GM23338 (cell line): Measurements from ENCODE around the gene MYOF. TPM values are rescaled to one million over a fixed set of nuclear protein-coding genes. Genes with fewer than 3 reads are reported as not detected.

Experiments
- ATAC-seq: fragments of 200-7000 bp; cut with Tn5 transposase; 3 replicates; pipeline ENCODE4 v1.9.1; 2020
- DNase-seq: peaks from one replicate; pipeline ENCODE4 v3.0.0-alpha.2; 2015; ENCODE audit warnings: low spot score
- H2AFZ ChIP-seq: fragments of 200-600 bp; sonication (generic); 2 replicates; pipeline ENCODE4 v1.8.0; 2016; ENCODE audit warnings: antibody characterized with exemption, mild to moderate bottlenecking, moderate library complexity
- H3F3A ChIP-seq: fragments of 200-600 bp; sonication (generic); replicated peaks from 2 replicates; pipeline ENCODE4 v1.8.0; 2017; ENCODE audit warnings: antibody characterized with exemption, mixed run types, low read depth
- H3K27ac ChIP-seq: fragments of 200-600 bp; sonication (generic); 2 replicates; pipeline ENCODE4 v1.6.1; 2016; ENCODE audit warnings: low read depth
- H3K27me3 ChIP-seq: fragments of 200-600 bp; sonication (generic); 2 replicates; pipeline ENCODE4 v1.8.0; 2016; ENCODE audit warnings: mild to moderate bottlenecking, mixed run types, moderate library complexity; ENCODE audit not compliant: insufficient read depth
- H3K36me3 ChIP-seq: fragments of 200-600 bp; sonication (generic); 2 replicates; pipeline ENCODE4 v1.8.0; 2016; ENCODE audit warnings: mild to moderate bottlenecking; ENCODE audit not compliant: insufficient read depth
- H3K4me1 ChIP-seq: fragments of 200-600 bp; sonication (generic); 2 replicates; pipeline ENCODE4 v1.8.0; 2016; ENCODE audit warnings: mild to moderate bottlenecking, moderate library complexity; ENCODE audit not compliant: insufficient read depth
- H3K4me2 ChIP-seq: fragments of 200-600 bp; sonication (generic); 2 replicates; pipeline ENCODE4 v1.7.1; 2017; ENCODE audit warnings: mixed run types
- H3K4me3 ChIP-seq: fragments of 200-600 bp; sonication (generic); 2 replicates; pipeline ENCODE4 v1.6.1; 2016; ENCODE audit warnings: mixed run types
- H3K79me2 ChIP-seq: fragments of 200-600 bp; sonication (generic); replicated peaks from 2 replicates; pipeline ENCODE4 v1.8.0; 2017; ENCODE audit warnings: mild to moderate bottlenecking; ENCODE audit not compliant: insufficient read depth
- H3K9me2 ChIP-seq: fragments of 200-600 bp; sonication (generic); 2 replicates; pipeline ENCODE4 v1.8.0; 2017; ENCODE audit not compliant: insufficient read depth
- H4K20me1 ChIP-seq: fragments of 200-600 bp; sonication (generic); replicated peaks from 2 replicates; pipeline ENCODE4 v1.8.0; 2017; ENCODE audit warnings: mild to moderate bottlenecking; ENCODE audit not compliant: insufficient read depth
- H3K27ac Mint-ChIP-seq: 2 replicates; pipeline ENCODE4 v1.8.0; 2020; ENCODE audit warnings: inconsistent platforms, mild to moderate bottlenecking, moderate library complexity, mixed read lengths
- H3K27me3 Mint-ChIP-seq: 3 replicates; pipeline ENCODE4 v1.8.0; 2022; ENCODE audit warnings: low read depth, mild to moderate bottlenecking, moderate library complexity, mixed read lengths, inconsistent platforms; ENCODE audit not compliant: insufficient read depth, poor library complexity
- H3K36me3 Mint-ChIP-seq: 3 replicates; pipeline ENCODE4 v1.8.0; 2021; ENCODE audit warnings: low read depth, mild to moderate bottlenecking, inconsistent platforms, moderate library complexity, mixed read lengths
- H3K4me1 Mint-ChIP-seq: 3 replicates; pipeline ENCODE4 v1.8.0; 2020; ENCODE audit warnings: mild to moderate bottlenecking, inconsistent platforms, mixed read lengths
- H3K4me3 Mint-ChIP-seq: 3 replicates; pipeline ENCODE4 v1.8.0; 2021; ENCODE audit warnings: moderate library complexity, mild to moderate bottlenecking, inconsistent platforms, mixed read lengths
- H3K9me3 Mint-ChIP-seq: 3 replicates; pipeline ENCODE4 v1.8.0; 2020; ENCODE audit warnings: moderate library complexity, mild to moderate bottlenecking, inconsistent platforms, mixed read lengths
- CREB1 ChIP-seq: fragments of 250-450 bp; sonication (Bioruptor Pico); IDR thresholded peaks from 2 replicates; pipeline ENCODE4 v1.5.0; 2020; ENCODE audit warnings: low read depth, mild to moderate bottlenecking, moderate library complexity
- EZH2 ChIP-seq: fragments of 200-600 bp; sonication (generic); IDR thresholded peaks from one replicate; pipeline ENCODE4 v1.8.0; 2017; ENCODE audit warnings: antibody characterized with exemption, mild to moderate bottlenecking, low read depth; ENCODE audit not compliant: unreplicated experiment
- EZH2phosphoT487 ChIP-seq: fragments of 200-600 bp; sonication (generic); IDR thresholded peaks from one replicate; pipeline ENCODE4 v1.8.1; 2018; ENCODE audit warnings: antibody characterized with exemption; ENCODE audit not compliant: unreplicated experiment
- JUNB ChIP-seq: IDR thresholded peaks from one replicate; pipeline ENCODE4 v1.6.1; 2016; ENCODE audit warnings: antibody characterized with exemption; ENCODE audit not compliant: unreplicated experiment
- NANOG ChIP-seq: IDR thresholded peaks from 2 replicates; pipeline ENCODE4 v1.6.1; 2016; ENCODE audit warnings: antibody characterized with exemption, borderline replicate concordance
- POLR2AphosphoS5 ChIP-seq: IDR thresholded peaks from 2 replicates; pipeline ENCODE4 v1.6.1; 2016; ENCODE audit warnings: antibody characterized with exemption, low read depth
- STAT1 ChIP-seq: IDR thresholded peaks from one replicate; pipeline ENCODE4 v1.6.1; 2016; ENCODE audit warnings: antibody characterized with exemption; ENCODE audit not compliant: unreplicated experiment
- ZNF114 ChIP-seq: fragments of 250-450 bp; sonication (Bioruptor Pico); IDR thresholded peaks from 2 replicates; pipeline ENCODE4 v1.5.0; 2020; ENCODE audit warnings: mild to moderate bottlenecking, moderate library complexity
- ZNF331 ChIP-seq: fragments of 250-450 bp; sonication (Bioruptor Pico); IDR thresholded peaks from 2 replicates; pipeline ENCODE4 v1.5.0; 2020; ENCODE audit warnings: low read depth, mild to moderate bottlenecking, moderate library complexity
- ZNF462 ChIP-seq: fragments of 250-450 bp; sonication (Bioruptor Pico); IDR thresholded peaks from 2 replicates; pipeline ENCODE4 v1.5.0; 2020; ENCODE audit warnings: mild to moderate bottlenecking, moderate library complexity
- polyA plus RNA-seq: library from polyadenylated mRNA; unstranded; fragments of >200 nt; fragmentation: Nextera tagmentation; extraction: Ambion mirVana; gene quantifications from 2 replicates; pipeline ENCODE4 v1.2.1, GENCODE V29; 2016
- total RNA-seq: library from RNA; depleted of rRNA; stranded (reverse); fragments of >200 nt; shearing (Covaris generic); gene quantifications from 2 replicates; pipeline ENCODE4 v1.2.3, GENCODE V29; 2014
- TF ChIP-seq, protein P1 (sequence below): IDR thresholded peaks from one replicate; pipeline ENCODE4 v1.6.1; 2018; ENCODE audit warnings: antibody characterized with exemption; ENCODE audit not compliant: unreplicated experiment
- TF ChIP-seq, protein P2 (sequence below): IDR thresholded peaks from 2 replicates; pipeline ENCODE4 v1.6.1; 2016; ENCODE audit warnings: antibody characterized with exemption
- TF ChIP-seq, protein P3 (sequence below), 2 experiments: fragments of 200-600 bp in 1 of 2; sonication (generic) in 1 of 2; conservative IDR thresholded peaks; 2 replicates each; pipeline versions ENCODE4 v1.5.1 to v1.6.1; 2016 to 2017; ENCODE audit warnings: antibody characterized with exemption in 2 of 2, low read depth in 2 of 2, mild to moderate bottlenecking in 2 of 2, moderate library complexity in 1 of 2

The MYOF gene
- total and polyA plus RNA-seq, 2 experiments from 2014 or later, result 0.82 to 1.4 TPM

DNA sequence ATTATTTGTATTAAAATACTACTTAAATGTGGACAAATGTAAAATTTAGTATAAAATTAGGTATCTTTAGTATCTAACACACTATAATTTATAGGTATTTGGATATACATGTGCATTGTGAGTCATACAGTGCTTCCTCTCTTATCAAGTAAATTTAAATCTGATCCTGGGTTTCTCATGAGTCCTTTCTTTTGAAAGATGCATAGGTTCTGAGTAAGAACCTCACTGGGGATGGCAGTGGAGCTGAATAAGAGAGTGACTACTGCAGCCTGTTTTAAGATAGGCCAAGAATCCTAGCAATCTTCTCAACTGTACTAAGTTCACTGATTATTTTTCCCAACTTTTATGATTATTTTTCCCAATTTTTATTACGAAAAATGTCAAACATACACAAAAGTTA, 30.4 kb upstream of the MYOF start:
- Histone ChIP-seq H2AFZ (no peak overlapping the region), H3K79me2 (no peaks in the 10 kb centered on the region), H3K9me2 (no peaks in the 10 kb centered on the region), H3F3A (no peaks in the 10 kb centered on the region), H3K27ac (no peak overlapping the region), H3K4me3 (no peak overlapping the region), H3K27me3 (no peaks in the 10 kb centered on the region), H4K20me1 (no peaks in the 10 kb centered on the region), H3K4me1 (no peaks in the 10 kb centered on the region), H3K4me2 (no peak overlapping the region), H3K36me3 (peaks cover 27% of the 10 kb centered on the region)
- Mint-ChIP-seq H3K4me1 (peaks cover 3% of the 10 kb centered on the region; the same call in 1 of the 3 replicates), H3K4me3 (no peak overlapping the region), H3K27me3 (peaks cover 1% of the 10 kb centered on the region), H3K9me3 (no peaks in the 10 kb centered on the region), H3K36me3 (peaks cover 35% of the 10 kb centered on the region), H3K27ac (no peak overlapping the region)
- no peak for TF ChIP-seq EZH2
- no peak for TF ChIP-seq POLR2AphosphoS5
- no peak for TF ChIP-seq ZNF114 (CRISPR knock-in tag)
- TF ChIP-seq CREB1 (CRISPR knock-in tag), result no peak
- TF ChIP-seq, protein P1, sequence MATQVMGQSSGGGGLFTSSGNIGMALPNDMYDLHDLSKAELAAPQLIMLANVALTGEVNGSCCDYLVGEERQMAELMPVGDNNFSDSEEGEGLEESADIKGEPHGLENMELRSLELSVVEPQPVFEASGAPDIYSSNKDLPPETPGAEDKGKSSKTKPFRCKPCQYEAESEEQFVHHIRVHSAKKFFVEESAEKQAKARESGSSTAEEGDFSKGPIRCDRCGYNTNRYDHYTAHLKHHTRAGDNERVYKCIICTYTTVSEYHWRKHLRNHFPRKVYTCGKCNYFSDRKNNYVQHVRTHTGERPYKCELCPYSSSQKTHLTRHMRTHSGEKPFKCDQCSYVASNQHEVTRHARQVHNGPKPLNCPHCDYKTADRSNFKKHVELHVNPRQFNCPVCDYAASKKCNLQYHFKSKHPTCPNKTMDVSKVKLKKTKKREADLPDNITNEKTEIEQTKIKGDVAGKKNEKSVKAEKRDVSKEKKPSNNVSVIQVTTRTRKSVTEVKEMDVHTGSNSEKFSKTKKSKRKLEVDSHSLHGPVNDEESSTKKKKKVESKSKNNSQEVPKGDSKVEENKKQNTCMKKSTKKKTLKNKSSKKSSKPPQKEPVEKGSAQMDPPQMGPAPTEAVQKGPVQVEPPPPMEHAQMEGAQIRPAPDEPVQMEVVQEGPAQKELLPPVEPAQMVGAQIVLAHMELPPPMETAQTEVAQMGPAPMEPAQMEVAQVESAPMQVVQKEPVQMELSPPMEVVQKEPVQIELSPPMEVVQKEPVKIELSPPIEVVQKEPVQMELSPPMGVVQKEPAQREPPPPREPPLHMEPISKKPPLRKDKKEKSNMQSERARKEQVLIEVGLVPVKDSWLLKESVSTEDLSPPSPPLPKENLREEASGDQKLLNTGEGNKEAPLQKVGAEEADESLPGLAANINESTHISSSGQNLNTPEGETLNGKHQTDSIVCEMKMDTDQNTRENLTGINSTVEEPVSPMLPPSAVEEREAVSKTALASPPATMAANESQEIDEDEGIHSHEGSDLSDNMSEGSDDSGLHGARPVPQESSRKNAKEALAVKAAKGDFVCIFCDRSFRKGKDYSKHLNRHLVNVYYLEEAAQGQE, result no peak
- TF ChIP-seq ZNF462 (CRISPR knock-in tag), result no peak
- no peak for TF ChIP-seq EZH2phosphoT487
- TF ChIP-seq ZNF331, result no peak
- no peak for TF ChIP-seq NANOG
- TF ChIP-seq, protein P2, sequence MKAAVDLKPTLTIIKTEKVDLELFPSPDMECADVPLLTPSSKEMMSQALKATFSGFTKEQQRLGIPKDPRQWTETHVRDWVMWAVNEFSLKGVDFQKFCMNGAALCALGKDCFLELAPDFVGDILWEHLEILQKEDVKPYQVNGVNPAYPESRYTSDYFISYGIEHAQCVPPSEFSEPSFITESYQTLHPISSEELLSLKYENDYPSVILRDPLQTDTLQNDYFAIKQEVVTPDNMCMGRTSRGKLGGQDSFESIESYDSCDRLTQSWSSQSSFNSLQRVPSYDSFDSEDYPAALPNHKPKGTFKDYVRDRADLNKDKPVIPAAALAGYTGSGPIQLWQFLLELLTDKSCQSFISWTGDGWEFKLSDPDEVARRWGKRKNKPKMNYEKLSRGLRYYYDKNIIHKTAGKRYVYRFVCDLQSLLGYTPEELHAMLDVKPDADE, result no peak
- TF ChIP-seq, protein P3, sequence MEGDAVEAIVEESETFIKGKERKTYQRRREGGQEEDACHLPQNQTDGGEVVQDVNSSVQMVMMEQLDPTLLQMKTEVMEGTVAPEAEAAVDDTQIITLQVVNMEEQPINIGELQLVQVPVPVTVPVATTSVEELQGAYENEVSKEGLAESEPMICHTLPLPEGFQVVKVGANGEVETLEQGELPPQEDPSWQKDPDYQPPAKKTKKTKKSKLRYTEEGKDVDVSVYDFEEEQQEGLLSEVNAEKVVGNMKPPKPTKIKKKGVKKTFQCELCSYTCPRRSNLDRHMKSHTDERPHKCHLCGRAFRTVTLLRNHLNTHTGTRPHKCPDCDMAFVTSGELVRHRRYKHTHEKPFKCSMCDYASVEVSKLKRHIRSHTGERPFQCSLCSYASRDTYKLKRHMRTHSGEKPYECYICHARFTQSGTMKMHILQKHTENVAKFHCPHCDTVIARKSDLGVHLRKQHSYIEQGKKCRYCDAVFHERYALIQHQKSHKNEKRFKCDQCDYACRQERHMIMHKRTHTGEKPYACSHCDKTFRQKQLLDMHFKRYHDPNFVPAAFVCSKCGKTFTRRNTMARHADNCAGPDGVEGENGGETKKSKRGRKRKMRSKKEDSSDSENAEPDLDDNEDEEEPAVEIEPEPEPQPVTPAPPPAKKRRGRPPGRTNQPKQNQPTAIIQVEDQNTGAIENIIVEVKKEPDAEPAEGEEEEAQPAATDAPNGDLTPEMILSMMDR (conservative IDR thresholded peaks at IDR 0.05; ENCODE audit: low read depth in 2 of 2), result no peak
- no peak for TF ChIP-seq JUNB
- no peak for TF ChIP-seq STAT1
- ATAC-seq (no peak), DNase-seq (no peak)
